Islet precursor cell (in vitro differentiated cells): Measurements from ENCODE around the gene MROH8.
"Not testable (repeated sequence)": the region's sequence is repeated elsewhere in the genome, so short reads cannot be mapped to it uniquely, and the experiment has no call there.

Experiments
- DNase-seq: peaks from one replicate; pipeline ENCODE4 v3.0.0-alpha.2; 2018

MROH8 gene

GRCh38 chr20:37077009-37077408, 102.3 kb downstream of the MROH8 start:
- no peak for DNase-seq

- no peak for DNase-seq
Observed at GRCh38 chr20:37075932-37076685, 103.2 kb downstream of the MROH8 start.

GRCh38 chr20:37072293-37073196, 106.8 kb downstream of the MROH8 start:
- DNase-seq: no peak

GRCh38 chr20:37071481-37071911, 107.9 kb downstream of the MROH8 start:
- peak; percentile 64 for DNase-seq

GRCh38 chr20:37069563-37069962, 109.8 kb downstream of the MROH8 start:
- DNase-seq: not testable (repeated sequence)

- no peak for DNase-seq
Observed at GRCh38 chr20:37066168-37066567, 113.2 kb downstream of the MROH8 start.

GRCh38 chr20:37055276-37055675, 124.1 kb downstream of the MROH8 start:
- DNase-seq: no peak

GRCh38 chr20:37053230-37053950, 126.0 kb downstream of the MROH8 start:
- DNase-seq: no peak
